IMR-90 (cell line): ENCODE measurements around the gene FHL2. TPM values are rescaled to one million over a fixed set of nuclear protein-coding genes. Genes with fewer than 3 reads are reported as not detected.

ENCODE experiments used
- ATAC-seq: fragments of 200-7000 bp; cut with Tn5 transposase; 2 replicates; pipeline ENCODE4 v1.9.1; 2020; ENCODE audit warnings: low read depth, mild to moderate bottlenecking, moderate library complexity
- BruUV-seq: library from RNA; stranded (reverse); fragments of 400-500 nt; replicated peaks from 2 replicates; lab custom pipeline; 2021; lab: Mats Ljungman, UMichigan
- CTCF ChIA-PET: fragments of 300-600 bp; formaldehyde crosslinking; extraction: SDS; loops from one replicate; lab custom pipeline; 2021; ENCODE audit warnings: antibody characterized with exemption; lab: Yijun Ruan, JAX
- POLR2A ChIA-PET: fragments of 300-600 bp; sonication (Branson Sonifier 250); formaldehyde crosslinking; loops from one replicate; lab custom pipeline; 2022; ENCODE audit warnings: antibody characterized with exemption; ENCODE audit not compliant: unreplicated experiment; lab: Charles Lee
- DNase-seq: peaks from one replicate; pipeline ENCODE4 v3.0.0; 2013
- H2AFZ ChIP-seq: replicated peaks from 2 replicates; pipeline ENCODE3; 2013; ENCODE audit warnings: low read length, mild to moderate bottlenecking; ENCODE audit not compliant: poor library complexity
- H2AK5ac ChIP-seq: 2 replicates; pipeline ENCODE4 v1.6.1; 2013; ENCODE audit warnings: low read depth, low read length, inconsistent platforms
- H2AK9ac ChIP-seq: replicated peaks from 2 replicates; pipeline ENCODE3; 2013; ENCODE audit warnings: mild to moderate bottlenecking, low read depth, low read length, moderate library complexity; ENCODE audit not compliant: poor library complexity
- H2BK120ac ChIP-seq: 2 replicates; pipeline ENCODE4 v1.6.1; 2013; ENCODE audit warnings: low read depth, low read length, inconsistent platforms
- H2BK15ac ChIP-seq: 3 replicates; pipeline ENCODE4 v1.6.1; 2013; ENCODE audit warnings: low read depth, low read length, inconsistent platforms
- H2BK20ac ChIP-seq: 2 replicates; pipeline ENCODE4 v1.6.1; 2013; ENCODE audit warnings: low read depth, mild to moderate bottlenecking, inconsistent platforms, low read length, moderate library complexity
- H2BK5ac ChIP-seq: 2 replicates; pipeline ENCODE4 v1.6.1; 2013; ENCODE audit warnings: mild to moderate bottlenecking, low read depth, low read length, inconsistent platforms; ENCODE audit not compliant: poor library complexity, severe bottlenecking
- H3K14ac ChIP-seq: replicated peaks from 2 replicates; pipeline ENCODE4 v1.6.1; 2013; ENCODE audit warnings: low read depth, low read length, inconsistent platforms
- H3K18ac ChIP-seq: 2 replicates; pipeline ENCODE4 v1.6.1; 2013; ENCODE audit warnings: low read depth, low read length, control low read depth
- H3K23ac ChIP-seq: 2 replicates; pipeline ENCODE4 v1.6.1; 2013; ENCODE audit warnings: low read depth, low read length, inconsistent platforms
- H3K27ac ChIP-seq: 2 replicates; pipeline ENCODE4 v1.5.1; 2013; ENCODE audit warnings: mild to moderate bottlenecking, control low read depth, low read length; ENCODE audit not compliant: insufficient read depth
- H3K27me3 ChIP-seq: 2 replicates; pipeline ENCODE4 v1.6.1; 2013; ENCODE audit warnings: low read length; ENCODE audit not compliant: control insufficient read depth, insufficient read depth
- H3K36me3 ChIP-seq: 2 replicates; pipeline ENCODE4 v1.6.1; 2013; ENCODE audit warnings: low read length, mixed read lengths; ENCODE audit not compliant: control insufficient read depth, insufficient read depth
- H3K4ac ChIP-seq: 2 replicates; pipeline ENCODE4 v1.6.1; 2013; ENCODE audit warnings: low read depth, low read length, inconsistent platforms
- H3K4me1 ChIP-seq: 2 replicates; pipeline ENCODE4 v1.6.1; 2013; ENCODE audit warnings: low read length, mixed read lengths; ENCODE audit not compliant: control insufficient read depth, insufficient read depth
- H3K4me2 ChIP-seq: 2 replicates; pipeline ENCODE4 v1.6.1; 2013; ENCODE audit warnings: low read depth, mild to moderate bottlenecking, control low read depth, low read length, moderate library complexity
- H3K4me3 ChIP-seq: 2 replicates; pipeline ENCODE4 v1.5.1; 2013; ENCODE audit warnings: low read depth, mild to moderate bottlenecking, control low read depth, low read length, moderate library complexity; ENCODE audit not compliant: insufficient read depth
- H3K56ac ChIP-seq: 2 replicates; pipeline ENCODE4 v1.6.1; 2013; ENCODE audit warnings: low read length, inconsistent platforms; ENCODE audit not compliant: insufficient read depth; ENCODE audit errors: extremely low read depth
- H3K79me1 ChIP-seq, 2 experiments: 2 replicates each; pipeline ENCODE4 v1.6.1; 2013; ENCODE audit warnings: low read length in 2 of 2, inconsistent platforms in 1 of 2, low read depth in 1 of 2
- H3K9ac ChIP-seq: 2 replicates; pipeline ENCODE4 v1.6.1; 2013; ENCODE audit warnings: low read depth, low read length, control low read depth
- H3K9me1 ChIP-seq: 2 replicates; pipeline ENCODE4 v1.6.1; 2013; ENCODE audit warnings: low read length, inconsistent platforms; ENCODE audit not compliant: insufficient read depth
- H3K9me3 ChIP-seq: 2 replicates; pipeline ENCODE4 v1.6.1; 2013; ENCODE audit warnings: low read length; ENCODE audit not compliant: control insufficient read depth, insufficient read depth
- H4K20me1 ChIP-seq: 2 replicates; pipeline ENCODE4 v1.6.1; 2013; ENCODE audit warnings: low read length, inconsistent platforms; ENCODE audit not compliant: insufficient read depth
- H4K5ac ChIP-seq: 2 replicates; pipeline ENCODE4 v1.6.1; 2013; ENCODE audit warnings: mild to moderate bottlenecking, low read depth, low read length, control low read depth
- H4K8ac ChIP-seq, 2 experiments: 2 replicates each; pipeline ENCODE4 v1.6.1; 2013; ENCODE audit warnings: low read depth in 2 of 2, low read length in 2 of 2, control low read depth in 1 of 2, inconsistent platforms in 1 of 2
- H4K91ac ChIP-seq: 2 replicates; pipeline ENCODE4 v1.6.1; 2013; ENCODE audit warnings: low read depth, low read length, inconsistent platforms; ENCODE audit not compliant: insufficient read depth
- BHLHE40 ChIP-seq: fragments of 150-350 bp; IDR thresholded peaks from 2 replicates; pipeline ENCODE4 v1.6.1; 2016; ENCODE audit warnings: mild to moderate bottlenecking, low read depth, low read length
- CEBPB ChIP-seq: IDR thresholded peaks from 2 replicates; pipeline ENCODE4 v1.6.1; 2012; ENCODE audit warnings: low read depth, low read length, improper control_type of control experiment
- CHD1 ChIP-seq: IDR thresholded peaks from 2 replicates; pipeline ENCODE4 v1.6.1; 2012; ENCODE audit warnings: low read depth, low read length, improper control_type of control experiment
- CTCF ChIP-seq: conservative IDR thresholded peaks from 2 replicates; pipeline ENCODE4 v1.5.1; 2012; ENCODE audit warnings: mild to moderate bottlenecking, low read depth, low read length, improper control_type of control experiment
- FOS ChIP-seq: fragments of 150-350 bp; IDR thresholded peaks from 2 replicates; pipeline ENCODE4 v1.6.1; 2016; ENCODE audit warnings: low read depth, low read length
- MAFK ChIP-seq: IDR thresholded peaks from 2 replicates; pipeline ENCODE4 v1.6.1; 2012; ENCODE audit warnings: low read depth, low read length, improper control_type of control experiment
- MXI1 ChIP-seq: IDR thresholded peaks from 2 replicates; pipeline ENCODE4 v1.6.1; 2012; ENCODE audit warnings: low read depth, mild to moderate bottlenecking, low read length, moderate library complexity, borderline replicate concordance
- NFE2L2 ChIP-seq: fragments of 150-350 bp; IDR thresholded peaks from 2 replicates; pipeline ENCODE4 v1.6.1; 2016; ENCODE audit warnings: low read depth, mild to moderate bottlenecking, low read length
- POLR2A ChIP-seq: IDR thresholded peaks from 2 replicates; pipeline ENCODE4 v1.6.1; 2012; ENCODE audit warnings: mild to moderate bottlenecking, low read depth, low read length
- RAD21 ChIP-seq: IDR thresholded peaks from 2 replicates; pipeline ENCODE4 v1.6.1; 2012; ENCODE audit warnings: low read length, improper control_type of control experiment
- RCOR1 ChIP-seq: IDR thresholded peaks from 2 replicates; pipeline ENCODE4 v1.6.1; 2012; ENCODE audit warnings: mild to moderate bottlenecking, low read length, improper control_type of control experiment; ENCODE audit not compliant: insufficient replicate concordance
- RFX5 ChIP-seq: IDR thresholded peaks from 2 replicates; pipeline ENCODE4 v1.8.0; 2012; ENCODE audit warnings: low read depth, mild to moderate bottlenecking, low read length, moderate library complexity
- SMC3 ChIP-seq: fragments of 150-350 bp; IDR thresholded peaks from 2 replicates; pipeline ENCODE4 v1.6.1; 2016; ENCODE audit warnings: low read depth, mild to moderate bottlenecking, antibody characterized with exemption, low read length, moderate library complexity
- WGBS, 2 experiments: methylation state at CpG; one replicate each; pipeline versions ENCODE4 v1.1.5 to v1.1.7; 2013; ENCODE audit warnings: missing lambda C conversion rate in 2 of 2; ENCODE audit not compliant: insufficient read length in 1 of 2; ENCODE audit errors: extremely low coverage in 2 of 2; 5-methylcytosine and 5-hydroxymethylcytosine counted together
- dilution Hi-C: fragments of 300-500 bp; cut with HindIII; formaldehyde crosslinking; loops from one replicate; pipeline ENCODE4 v1.14.3; 2018; ENCODE audit warnings: low sequenced_read_pairs; ENCODE audit not compliant: unreplicated experiment
- in situ Hi-C: fragments of 300-500 bp; cut with MboI; formaldehyde crosslinking; loops from 3 replicates; pipeline ENCODE4 v1.14.3; 2019; ENCODE audit warnings: low sequenced_read_pairs, inconsistent platforms, mixed read lengths
- intact Hi-C: fragments of 100-400 bp; cut with micrococcal nuclease; formaldehyde crosslinking; loops from 2 replicates; pipeline ENCODE4 v1.10.0; 2022
- polyA plus RNA-seq, 3 experiments: library from polyadenylated mRNA; depleted of rRNA; stranded (reverse); fragments of >200 nt; gene quantifications; 2 replicates each; pipeline ENCODE4 v1.2.3, GENCODE V29; 2012; ENCODE audit warnings: low replicate concordance in 1 of 3
- total RNA-seq: library from RNA; depleted of rRNA; stranded (reverse); fragments of >200 nt; gene quantifications from 2 replicates; pipeline ENCODE4 v1.2.3, GENCODE V29; 2012
- TF ChIP-seq, protein P1 (sequence below): fragments of 150-350 bp; IDR thresholded peaks from 2 replicates; pipeline ENCODE4 v1.6.1; 2017; ENCODE audit warnings: mild to moderate bottlenecking, antibody characterized with exemption, low read length, low read depth
- TF ChIP-seq, protein P2 (sequence below): fragments of 150-350 bp; IDR thresholded peaks from 2 replicates; pipeline ENCODE4 v1.6.1; 2016; ENCODE audit warnings: low read depth, mild to moderate bottlenecking, low read length, moderate library complexity, borderline replicate concordance

Gene FHL2
- total and polyA plus RNA-seq, 2 of the 4 experiments (the other 2 are of a cell fraction), result 464 to 550 TPM

- Histone ChIP-seq H3K4ac (no peak overlapping the region), H3K14ac (no peak overlapping the region), H3K27me3 (peaks cover 30% of the 10 kb centered on the region), H3K27ac (no peak overlapping the region), H3K56ac (no peak overlapping the region), H3K4me1 (peaks cover 5% of the 10 kb centered on the region; the same call in 1 of the 2 replicates), H4K5ac (no peak overlapping the region), H3K9ac (no peak overlapping the region), H3K9me1 (no peaks in the 10 kb centered on the region), H3K79me1 (no peaks in the 10 kb centered on the region), H2BK120ac (no peak overlapping the region), H3K9me3 (peaks cover 8% of the 10 kb centered on the region), H3K36me3 (no peaks in the 10 kb centered on the region), H3K18ac (no peak overlapping the region), H2BK5ac (no peak overlapping the region), H4K20me1 (no peaks in the 10 kb centered on the region), H4K8ac (no peak overlapping the region), H3K4me2 (no peak overlapping the region), H3K4me3 (no peak overlapping the region), H2BK20ac (no peak overlapping the region), H2AFZ (no peak overlapping the region), H2AK9ac (no peak overlapping the region), H2AK5ac (no peak overlapping the region), H3K23ac (no peak overlapping the region), H4K91ac (no peak overlapping the region), H2BK15ac (no peak overlapping the region)
- ChIA-PET POLR2A (no interaction called here), CTCF (no interaction called here)
- BruUV-seq, result no TSS peak
- TF ChIP-seq POLR2A, result no peak
- TF ChIP-seq CEBPB, result no peak
- no peak for TF ChIP-seq CHD1
- TF ChIP-seq RCOR1, result no peak
- TF ChIP-seq CTCF, result no peak
- no peak for TF ChIP-seq RAD21
- TF ChIP-seq MXI1, result no peak
- TF ChIP-seq FOS, result no peak
- TF ChIP-seq, protein P1, sequence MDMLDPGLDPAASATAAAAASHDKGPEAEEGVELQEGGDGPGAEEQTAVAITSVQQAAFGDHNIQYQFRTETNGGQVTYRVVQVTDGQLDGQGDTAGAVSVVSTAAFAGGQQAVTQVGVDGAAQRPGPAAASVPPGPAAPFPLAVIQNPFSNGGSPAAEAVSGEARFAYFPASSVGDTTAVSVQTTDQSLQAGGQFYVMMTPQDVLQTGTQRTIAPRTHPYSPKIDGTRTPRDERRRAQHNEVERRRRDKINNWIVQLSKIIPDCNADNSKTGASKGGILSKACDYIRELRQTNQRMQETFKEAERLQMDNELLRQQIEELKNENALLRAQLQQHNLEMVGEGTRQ, result no peak
- TF ChIP-seq, protein P2, sequence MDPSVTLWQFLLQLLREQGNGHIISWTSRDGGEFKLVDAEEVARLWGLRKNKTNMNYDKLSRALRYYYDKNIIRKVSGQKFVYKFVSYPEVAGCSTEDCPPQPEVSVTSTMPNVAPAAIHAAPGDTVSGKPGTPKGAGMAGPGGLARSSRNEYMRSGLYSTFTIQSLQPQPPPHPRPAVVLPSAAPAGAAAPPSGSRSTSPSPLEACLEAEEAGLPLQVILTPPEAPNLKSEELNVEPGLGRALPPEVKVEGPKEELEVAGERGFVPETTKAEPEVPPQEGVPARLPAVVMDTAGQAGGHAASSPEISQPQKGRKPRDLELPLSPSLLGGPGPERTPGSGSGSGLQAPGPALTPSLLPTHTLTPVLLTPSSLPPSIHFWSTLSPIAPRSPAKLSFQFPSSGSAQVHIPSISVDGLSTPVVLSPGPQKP, result no peak
- no peak for TF ChIP-seq MAFK
- TF ChIP-seq RFX5, result no peak
- TF ChIP-seq NFE2L2, result no peak
- TF ChIP-seq SMC3, result no peak
- no peak for TF ChIP-seq BHLHE40
- in situ Hi-C loops (no loop called here), dilution Hi-C loops (no loop called here), intact Hi-C loops (no loop called here)
- no peak for DNase-seq
- WGBS, 2 experiments, result 90% methylated on average over 2 of the region's 9 CpGs; no CpG with 5 or more reads in 1 of the 2 experiments
- no peak for ATAC-seq
Observed at GRCh38 chr2:105426626-105427292, 27.9 kb upstream of the FHL2 start.
